NCI-H146 treated with DMSO at 0.1 percent for 48 hours (cell line): Measurements from ENCODE around the gene MGST2.

Experiments
- DNase-seq: peaks from one replicate; lab custom pipeline; 2025; ENCODE audit not compliant: unreplicated experiment; lab: John Stamatoyannopoulos, UW

Gene MGST2

DNA sequence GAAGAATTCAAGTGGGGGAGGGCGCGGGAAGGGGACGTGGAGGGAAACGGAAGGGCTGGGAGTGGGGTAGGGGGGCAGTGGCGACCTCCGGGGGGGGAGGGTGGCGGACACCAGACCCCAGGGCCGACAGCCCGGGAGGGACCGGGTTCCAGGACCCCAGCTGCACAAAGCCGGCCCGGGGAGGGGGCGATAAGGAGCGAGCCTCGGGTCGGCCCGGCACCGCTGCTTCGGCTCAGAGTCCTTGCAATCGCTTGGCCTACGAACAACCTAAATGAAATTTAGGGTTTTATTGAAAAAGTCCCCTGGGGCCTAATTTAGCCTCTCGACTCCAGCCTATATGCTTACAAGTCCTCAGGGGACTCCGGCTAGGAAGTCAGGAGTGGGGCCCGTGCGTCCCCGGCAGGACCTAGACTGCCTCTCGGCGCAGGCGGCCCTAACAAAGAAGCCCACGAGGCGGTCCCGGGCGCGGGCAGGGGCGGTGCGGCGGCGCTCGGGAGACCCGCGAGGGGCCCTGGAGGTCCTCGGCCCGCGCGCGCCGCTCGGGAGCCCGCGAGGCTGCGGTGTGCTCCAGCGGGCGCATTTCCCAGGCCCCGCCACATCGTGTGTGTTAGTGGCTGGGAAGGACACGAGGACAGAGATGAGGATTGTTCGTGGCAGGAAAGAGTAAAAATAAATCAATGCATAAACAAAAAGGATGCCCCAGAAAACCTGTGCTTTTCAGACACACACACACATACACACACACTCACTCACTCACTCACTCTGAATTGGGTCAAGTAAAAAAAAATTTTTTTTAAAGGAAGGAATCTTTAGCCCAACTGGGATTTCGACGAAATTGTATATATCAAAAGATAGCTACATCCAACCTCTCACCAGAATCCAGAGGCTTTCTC, 70.0 kb downstream of the MGST2 start:
- DNase-seq = no peak

DNA sequence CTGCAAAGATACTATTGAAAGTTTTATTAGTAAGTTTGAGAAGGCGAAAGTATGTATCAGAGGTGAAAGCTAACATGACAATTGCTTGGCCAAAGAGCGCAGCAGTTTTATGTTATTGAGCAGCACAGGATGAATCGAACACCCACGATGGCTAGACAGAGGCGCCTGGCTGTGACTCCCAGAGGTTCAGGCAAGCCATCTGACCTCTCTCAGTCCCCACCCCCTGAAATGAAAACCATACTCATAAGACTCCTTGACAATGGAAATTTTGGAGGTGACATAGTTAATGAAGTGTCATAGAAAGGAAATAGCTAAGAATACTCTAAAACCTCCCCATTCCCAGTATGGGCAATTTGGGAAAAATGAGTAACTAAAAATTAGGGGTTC, 70.6 kb downstream of the MGST2 start:
- no peak for DNase-seq

DNA sequence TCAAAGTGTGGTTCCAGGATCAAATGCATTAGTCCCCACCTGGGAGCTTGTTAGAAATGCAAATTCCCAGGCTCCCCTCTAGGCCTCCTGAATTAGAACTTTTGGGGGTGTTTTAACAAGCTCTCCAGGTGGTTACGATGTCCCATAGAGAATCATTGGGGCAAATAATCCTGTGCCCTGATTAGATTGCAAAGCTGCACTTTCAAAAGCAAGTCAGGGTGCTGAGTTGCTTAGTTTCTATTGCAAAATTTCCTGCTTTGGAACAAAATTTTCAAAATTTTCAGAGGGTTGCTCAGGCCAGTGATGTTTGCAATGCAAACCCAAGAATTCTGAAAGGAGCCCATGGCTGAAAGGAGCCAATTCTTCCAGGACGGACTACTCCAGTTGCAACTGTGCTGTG, 71.0 kb downstream of the MGST2 start:
- no peak for DNase-seq

DNA sequence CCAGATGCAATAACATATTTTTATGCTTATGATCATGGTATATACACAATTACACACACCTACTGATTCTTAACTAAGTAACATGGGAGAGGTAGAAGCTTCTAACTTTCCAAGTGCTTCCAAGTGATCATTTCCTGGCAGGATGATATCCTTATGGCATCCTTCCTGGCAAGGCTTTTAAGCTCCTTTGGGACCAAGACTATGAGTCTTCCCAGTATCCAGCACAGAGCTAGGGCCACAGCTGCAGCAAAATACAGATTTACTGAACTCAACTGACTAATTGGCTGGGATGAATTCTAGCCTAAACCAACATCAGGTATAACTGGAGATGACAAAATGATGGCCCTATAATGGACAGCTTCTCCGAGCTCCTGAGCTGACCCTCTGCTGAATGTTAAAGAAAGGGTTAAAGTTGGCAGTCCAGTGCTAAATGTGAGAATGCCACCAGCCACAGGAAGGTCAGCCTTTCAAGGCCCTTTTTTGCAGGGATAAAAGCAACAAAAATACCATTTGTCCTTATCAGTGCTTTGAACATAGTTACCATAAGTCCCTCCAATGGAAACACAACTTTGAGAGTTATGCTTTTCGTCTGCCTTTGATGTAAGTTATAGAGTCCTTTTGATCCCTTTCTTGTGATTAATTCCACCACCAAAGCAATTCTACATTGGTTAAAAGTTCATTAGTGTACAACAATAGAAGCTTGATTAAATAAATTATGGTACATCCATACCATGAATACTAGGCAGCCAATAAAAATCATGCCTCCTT, 73.4 kb downstream of the MGST2 start:
- no peak for DNase-seq

DNA sequence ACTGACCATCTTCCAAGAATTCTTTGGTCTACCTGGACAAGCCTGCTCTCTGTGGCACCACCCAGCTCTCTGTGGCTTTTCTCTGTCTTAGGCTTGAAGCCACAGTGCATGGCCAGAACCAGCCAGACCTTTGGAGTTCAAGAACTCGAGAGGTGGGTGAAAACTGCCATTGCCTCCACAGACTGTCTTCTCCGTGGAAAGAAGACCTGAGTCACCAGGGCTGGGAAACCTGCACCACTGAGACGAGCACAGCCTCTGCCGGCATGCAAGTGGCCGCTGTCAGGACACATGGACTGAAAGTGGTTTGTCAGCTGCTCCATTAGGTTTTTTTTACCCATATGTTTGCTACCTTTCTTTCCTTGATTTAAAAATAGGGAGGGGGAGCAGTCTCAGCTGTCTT, 74.5 kb downstream of the MGST2 start:
- no peak for DNase-seq

DNA sequence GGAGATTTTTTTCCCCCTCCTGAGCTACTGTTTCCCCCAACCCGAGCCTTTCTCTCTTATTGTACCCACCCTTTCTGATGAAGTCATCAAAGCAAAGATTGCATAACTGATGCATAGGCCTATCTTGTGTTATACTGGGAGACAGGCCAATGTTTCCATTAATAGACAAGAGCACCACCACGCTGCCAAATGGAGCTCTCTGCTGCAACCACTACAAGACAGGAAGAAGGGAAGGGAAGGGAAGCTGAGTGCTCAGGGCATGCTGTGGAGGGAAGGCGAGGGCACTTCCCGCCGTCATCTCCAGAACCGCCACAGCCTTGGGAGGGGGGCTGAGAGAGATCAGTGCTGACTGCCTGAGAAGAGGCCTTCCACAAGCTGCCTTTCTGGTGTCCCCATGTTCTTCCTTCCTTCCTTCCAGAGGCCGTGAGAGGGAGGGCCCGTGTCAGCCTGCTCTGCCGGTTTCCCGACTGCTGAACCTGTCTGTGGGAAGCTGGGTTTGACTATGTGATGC, 75.0 kb downstream of the MGST2 start:
- no peak for DNase-seq

DNA sequence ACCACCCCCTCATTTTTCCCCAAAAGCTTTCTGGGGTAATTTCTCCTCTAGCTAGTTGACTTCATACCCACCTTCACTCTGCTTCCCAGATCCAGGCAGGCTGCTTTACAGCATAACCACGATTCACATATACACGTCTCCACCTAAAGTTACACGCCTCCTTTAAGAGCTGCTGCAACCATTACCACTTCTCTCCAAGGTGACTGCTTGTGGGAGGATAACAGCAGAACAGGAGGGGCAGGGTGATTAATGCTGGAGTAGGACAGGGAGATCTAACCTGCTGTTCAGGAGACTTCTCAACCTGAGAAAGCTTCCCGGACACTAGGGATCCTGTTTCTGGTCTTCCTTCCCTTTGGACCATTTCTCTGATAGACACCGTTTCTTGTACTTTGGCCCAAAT, 77.4 kb downstream of the MGST2 start:
- DNase-seq = no peak

DNA sequence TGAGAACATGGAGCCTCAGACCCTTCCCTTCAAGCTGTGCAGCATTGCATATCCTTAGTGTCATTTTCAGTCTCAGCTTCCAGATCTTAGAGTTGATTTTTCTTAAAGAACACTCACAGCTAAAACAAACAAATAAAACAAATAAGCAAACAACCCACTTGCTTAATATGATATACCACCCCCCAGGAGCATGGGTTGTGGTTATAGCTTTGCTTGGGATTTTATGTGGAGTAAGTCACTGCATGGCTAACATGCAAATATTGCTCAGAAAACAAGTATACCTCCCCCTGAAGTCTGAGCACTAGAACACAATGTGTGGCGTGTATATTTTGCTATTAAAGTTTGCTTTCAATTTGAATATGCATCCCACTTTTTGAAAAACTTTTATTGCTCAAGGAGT, 78.6 kb downstream of the MGST2 start:
- DNase-seq = no peak

DNA sequence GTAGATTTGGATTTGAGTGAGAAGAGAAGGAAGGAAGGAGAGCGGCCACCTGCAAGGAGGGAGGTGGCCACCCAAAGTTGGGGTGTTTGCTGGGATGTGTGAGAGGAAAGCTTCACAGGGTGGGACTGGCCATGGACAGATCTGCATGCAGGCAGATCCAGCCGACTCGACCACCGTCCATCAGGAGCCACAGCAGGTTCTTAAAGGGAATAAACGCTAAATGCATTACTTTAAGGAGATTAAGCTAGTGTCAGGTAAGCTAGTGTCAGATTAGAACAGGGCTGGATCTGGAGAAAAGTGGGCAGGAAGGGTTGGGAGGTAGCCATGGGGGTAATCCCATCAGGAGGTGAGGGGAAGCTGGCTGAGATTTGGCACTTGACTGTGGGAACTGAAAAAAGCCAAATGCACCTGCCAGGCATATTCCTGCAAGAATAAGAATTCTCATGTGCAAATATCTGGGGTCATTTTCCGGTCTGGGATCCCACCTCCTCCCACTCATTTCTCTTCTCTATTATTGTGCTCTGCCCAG, 79.6 kb downstream of the MGST2 start:
- DNase-seq = no peak

DNA sequence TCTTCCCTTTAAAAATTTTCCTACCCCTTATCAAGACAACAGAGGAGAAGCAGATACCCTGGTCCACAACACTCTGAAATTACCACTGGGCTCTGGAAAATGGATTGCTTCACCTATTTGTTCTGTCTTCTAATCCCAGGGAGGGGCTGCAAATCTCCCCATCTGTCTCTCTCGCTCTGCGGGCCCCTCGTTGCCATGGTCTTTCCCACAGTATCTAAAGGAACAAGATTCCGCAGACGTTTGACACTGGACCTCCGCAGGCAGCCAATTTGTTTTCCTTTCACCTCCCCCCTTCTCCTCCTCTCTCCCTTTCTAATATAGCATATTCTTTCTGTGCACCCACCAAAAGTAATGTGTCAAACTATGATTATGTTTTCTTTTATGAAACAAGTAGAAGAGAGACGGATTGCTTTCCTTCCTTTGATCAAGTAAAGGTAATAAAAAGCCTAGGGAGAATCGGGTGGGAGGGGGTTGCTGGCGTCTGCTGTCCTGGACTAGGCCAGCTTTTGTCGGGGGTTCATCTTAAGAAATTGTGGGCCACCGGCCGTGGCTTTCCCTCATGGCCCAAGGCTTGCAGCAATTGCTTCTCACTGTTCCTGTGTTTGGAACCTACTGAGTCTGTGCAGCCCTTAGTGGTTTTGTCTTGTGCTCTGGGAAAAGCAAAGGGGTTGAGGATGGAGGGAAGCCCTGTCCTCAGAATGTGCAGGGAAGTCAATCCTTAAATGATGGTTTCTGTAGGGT, 81.0 kb downstream of the MGST2 start:
- DNase-seq = no peak

DNA sequence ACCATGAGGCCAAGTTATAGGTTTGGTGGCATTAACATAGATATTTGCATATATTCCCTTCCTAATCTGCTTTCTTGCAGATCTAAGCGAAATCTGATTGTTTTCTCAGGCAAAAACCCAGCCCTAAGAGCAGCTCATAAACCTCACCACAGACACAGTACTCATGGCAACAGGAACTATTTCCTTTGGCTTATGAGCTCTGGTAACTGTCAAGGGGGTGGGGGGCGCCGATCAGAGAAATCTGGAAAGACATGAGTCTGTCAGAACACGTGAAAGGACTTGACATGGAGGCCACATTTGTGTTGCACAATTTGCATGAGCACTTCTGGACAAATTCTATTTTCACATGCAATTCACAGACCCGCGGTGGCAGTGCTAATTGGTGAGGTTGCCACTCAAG, 83.7 kb downstream of the MGST2 start:
- DNase-seq = no peak

DNA sequence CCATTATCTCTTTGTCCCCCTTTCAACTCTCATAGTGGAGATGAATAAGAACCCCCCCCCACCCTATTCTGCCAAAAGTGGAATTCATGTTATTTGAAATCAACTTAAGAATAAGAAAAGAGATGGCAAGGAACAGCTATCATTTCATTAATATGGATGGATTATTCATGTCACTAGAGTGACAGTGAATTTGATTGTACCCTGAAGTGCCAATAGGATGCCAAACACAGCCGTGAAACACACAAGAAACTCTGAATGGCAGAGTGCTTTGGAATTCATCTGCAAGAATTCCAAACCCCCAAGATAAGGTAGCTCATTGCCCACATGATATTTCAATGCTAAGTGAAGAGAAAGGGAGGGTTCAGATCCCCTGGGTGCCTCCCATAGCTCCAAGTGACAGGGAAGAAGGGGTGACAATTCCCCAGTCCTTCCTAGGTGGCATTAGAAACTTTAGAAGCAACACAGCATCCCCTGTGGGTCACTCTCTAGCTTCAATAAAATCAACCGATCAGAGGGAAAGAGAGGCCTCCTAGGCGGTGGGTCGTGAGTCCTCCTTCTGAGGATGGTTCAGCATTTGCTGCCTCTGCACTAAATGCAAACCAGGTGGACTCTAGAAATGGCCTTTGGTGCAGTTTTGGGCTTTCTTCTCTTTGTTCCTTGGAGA, 84.3 kb downstream of the MGST2 start:
- DNase-seq = no peak

DNA sequence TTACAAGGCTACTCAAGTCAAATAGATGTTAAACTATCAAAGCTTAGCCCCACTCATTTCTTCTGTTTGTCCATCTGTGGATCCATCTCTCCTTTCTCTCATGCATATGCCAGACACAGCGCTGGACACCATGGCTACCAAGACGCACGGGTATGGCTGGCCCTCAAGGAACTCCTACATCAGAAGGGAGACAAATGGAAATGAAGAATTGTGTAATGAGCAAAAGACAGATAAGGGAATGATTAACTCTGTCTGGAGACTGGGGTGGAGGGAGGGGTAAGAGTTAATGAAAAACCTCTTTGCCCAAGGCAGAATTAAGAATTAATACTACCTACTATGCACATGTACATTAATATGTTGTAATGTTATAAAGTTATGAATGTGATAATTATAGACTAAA, 88.1 kb downstream of the MGST2 start:
- DNase-seq = no peak
